ENCODE measurements around the gene PITPNC1.
"Not testable (repeated sequence)": the region's sequence is repeated elsewhere in the genome, so short reads cannot be mapped to it uniquely, and the experiment has no call there.

The PITPNC1 gene

GRCh38 chr17:67379251-67379630 is 2.2 kb downstream of the PITPNC1 start:
- TF ChIP-seq ZFX (IDR thresholded peaks at IDR 0.05; ENCODE audit: borderline replicate concordance) (no peak), CTCF (IDR thresholded peaks at IDR 0.05) (no peak)
- no peak overlapping the region for H3K27ac ChIP-seq

- H3K27ac ChIP-seq: no peak overlapping the region
- TF ChIP-seq ZFX (IDR thresholded peaks at IDR 0.05; ENCODE audit: borderline replicate concordance) (no peak), CTCF (IDR thresholded peaks at IDR 0.05) (no peak)
Measured at GRCh38 chr17:67381929-67382257, 4.8 kb downstream of the PITPNC1 start.

- TF ChIP-seq CTCF (IDR thresholded peaks at IDR 0.05): no peak
- no peak for TF ChIP-seq ZFX (IDR thresholded peaks at IDR 0.05; ENCODE audit: borderline replicate concordance)
- H3K27ac ChIP-seq: no peak overlapping the region
Measured at GRCh38 chr17:67385122-67385988, 8.3 kb downstream of the PITPNC1 start.

- TF ChIP-seq ZFX (IDR thresholded peaks at IDR 0.05; ENCODE audit: borderline replicate concordance) (no peak), CTCF (IDR thresholded peaks at IDR 0.05) (peak; percentile 82)
- no peak overlapping the region for H3K27ac ChIP-seq
Measured at GRCh38 chr17:67386965-67387551, 10.0 kb downstream of the PITPNC1 start.

- not testable (repeated sequence) for H3K27ac ChIP-seq
Measured at GRCh38 chr17:67388536-67388935, 11.5 kb downstream of the PITPNC1 start.

- TF ChIP-seq ZFX (IDR thresholded peaks at IDR 0.05; ENCODE audit: borderline replicate concordance): no peak
- no peak for TF ChIP-seq CTCF (IDR thresholded peaks at IDR 0.05)
- no peak overlapping the region for H3K27ac ChIP-seq
Measured at GRCh38 chr17:67388986-67389385, 11.9 kb downstream of the PITPNC1 start.

- no peak for TF ChIP-seq CTCF (IDR thresholded peaks at IDR 0.05)
- TF ChIP-seq ZFX (IDR thresholded peaks at IDR 0.05; ENCODE audit: borderline replicate concordance): no peak
- no peak overlapping the region for H3K27ac ChIP-seq
Measured at GRCh38 chr17:67390006-67390645, 13.0 kb downstream of the PITPNC1 start.
